Stimulated activated CD4-positive, alpha-beta T cell treated with anti-CD3 and anti-CD28 coated beads, Interleukin-12 subunit alpha, Interleukin-12 subunit beta, amount 100 ng/mL, for 48 hours (primary cell): ENCODE results near the gene DVL3.

ENCODE experiments used
- DNase-seq, 3 donors: peaks; one replicate each; pipeline ENCODE4 v3.0.0-alpha.2; 2020; ENCODE audit warnings: low read depth in 2 of 3, low spot score in 1 of 3

The DVL3 gene

DNA sequence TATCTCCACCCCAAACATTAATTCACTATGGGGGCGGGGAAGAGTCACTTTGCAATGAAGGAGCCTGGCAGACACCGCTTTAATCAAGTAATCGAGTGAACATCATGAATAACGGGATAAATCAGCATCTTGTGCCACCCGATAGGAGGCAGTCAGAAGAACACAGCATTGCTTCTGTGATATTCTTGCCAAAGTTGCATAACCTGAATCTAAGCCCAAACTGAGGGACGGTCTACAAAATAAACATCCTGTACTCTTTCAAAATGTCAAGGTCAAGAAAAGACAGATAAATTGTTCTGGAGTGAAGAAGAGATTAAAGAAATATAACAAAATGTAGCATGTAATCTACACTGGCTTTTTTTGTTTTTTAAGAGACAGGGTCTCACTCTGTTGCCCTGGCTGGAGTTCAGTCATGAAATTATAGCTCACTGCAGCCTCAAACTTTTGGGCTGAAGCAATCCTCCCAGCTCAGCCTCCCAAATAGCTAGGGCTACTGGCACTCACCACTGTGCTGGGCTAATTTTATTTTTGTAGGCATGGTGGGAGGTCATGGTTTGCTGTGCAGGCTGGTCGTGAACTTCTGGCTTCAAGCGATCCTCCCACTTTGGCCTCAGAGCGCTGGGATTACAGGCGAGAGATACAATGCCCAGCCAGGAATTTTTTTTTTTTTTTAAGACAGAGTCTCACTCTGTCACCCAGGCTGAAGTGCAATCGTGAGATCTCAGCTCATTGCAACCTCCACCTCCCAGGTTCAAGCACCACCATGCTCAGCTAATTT, 54.2 kb downstream of the DVL3 start:
- DNase-seq, result no peak

DNA sequence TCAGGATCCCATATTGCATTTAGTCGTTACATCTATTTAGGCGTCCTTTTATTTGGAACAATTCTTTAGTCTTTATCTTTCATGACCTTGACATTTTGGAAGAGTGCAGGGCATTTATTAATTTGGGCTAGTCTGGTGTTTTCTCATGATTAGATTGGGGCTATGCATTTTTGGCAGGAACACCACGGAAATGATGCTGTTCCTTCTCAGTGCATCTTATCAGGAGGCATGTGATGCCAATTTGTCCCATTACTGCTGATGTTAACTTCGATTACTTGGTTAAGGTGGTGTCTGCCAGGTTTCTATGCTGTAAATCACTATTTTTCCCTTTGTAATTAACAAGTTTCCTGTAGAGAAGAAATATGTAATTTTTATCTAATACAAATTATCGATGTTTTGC, 56.1 kb downstream of the DVL3 start:
- DNase-seq, result no peak

DNA sequence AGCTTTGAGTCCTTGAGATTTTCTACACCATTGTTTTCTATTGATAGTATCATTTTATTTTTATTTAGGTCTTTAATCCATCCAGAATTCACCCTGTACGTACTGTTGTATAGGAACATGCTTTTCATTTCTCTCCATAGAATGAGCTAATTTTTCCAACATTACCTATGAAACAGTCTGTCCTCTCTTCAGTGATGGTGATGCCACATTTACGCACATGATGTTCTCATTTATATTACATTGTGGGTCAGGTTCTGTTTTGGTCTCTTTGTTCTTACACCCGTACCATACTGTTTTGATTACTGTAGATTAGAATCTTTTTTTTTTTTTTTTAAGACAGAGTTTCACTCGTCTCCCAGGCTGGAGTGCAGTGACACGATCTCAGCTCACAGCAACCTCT, 56.5 kb downstream of the DVL3 start:
- DNase-seq, result no peak

DNA sequence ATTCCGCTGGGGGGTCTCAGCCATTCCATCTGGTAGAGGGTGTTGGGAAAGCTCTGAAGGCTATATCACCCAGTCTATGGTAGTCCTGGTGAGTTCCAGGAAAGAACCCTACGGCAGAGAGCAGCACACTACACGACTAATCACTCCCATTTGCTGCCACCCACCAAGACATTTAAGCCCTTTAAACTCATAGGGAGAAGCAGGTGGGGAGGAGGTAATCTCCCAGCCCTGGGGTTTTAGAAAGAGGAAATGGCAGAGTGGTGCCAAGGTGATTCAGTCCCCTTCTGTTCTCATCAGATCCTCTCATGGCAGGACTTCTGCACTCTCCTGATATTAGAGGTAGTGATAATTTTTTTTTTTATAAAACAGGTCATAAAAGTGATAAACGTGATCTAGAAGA, 63.6 kb downstream of the DVL3 start:
- DNase-seq, result no peak

DNA sequence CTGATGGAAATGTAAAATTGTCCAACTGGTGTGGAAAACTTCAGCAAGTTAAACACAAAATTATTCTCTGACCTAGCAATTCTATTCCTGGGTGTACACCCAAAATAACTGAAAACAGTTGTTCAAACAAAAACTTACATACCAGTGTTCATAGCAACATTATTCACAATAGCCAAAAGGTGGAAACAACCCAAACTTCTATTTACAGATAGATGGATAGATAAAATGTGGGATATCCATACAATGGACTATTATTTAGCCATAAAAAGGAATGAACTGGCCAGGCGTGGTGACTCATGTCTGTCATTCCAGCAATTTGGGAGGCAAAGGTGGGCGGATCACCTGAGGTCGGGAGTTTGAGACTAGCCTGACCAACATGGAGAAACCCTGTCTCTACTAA, 67.3 kb downstream of the DVL3 start:
- no peak for DNase-seq
